Activated B cell treated with CpG ODN at 0.5 μM for 24 hours (primary cell): Measurements from ENCODE around the gene KCTD10. TPM values are rescaled to one million over a fixed set of nuclear protein-coding genes. Genes with fewer than 3 reads are reported as not detected.
A peak's percentile ranks its signal among the peaks of the same experiment; 100 is the strongest.

Source experiments
- ATAC-seq: fragments of 200-7000 bp; cut with Tn5 transposase; one replicate; pipeline ENCODE4 v1.10.0; 2021; ENCODE audit warnings: low read depth, mild to moderate bottlenecking, moderate library complexity
- CTCF ChIA-PET: fragments of 350-600 bp; sonication (Branson Sonifier 250); formaldehyde crosslinking; loops from one replicate; lab custom pipeline; 2021; ENCODE audit warnings: antibody characterized with exemption; lab: Charles Lee
- POLR2A ChIA-PET: fragments of 350-600 bp; sonication (Branson Sonifier 250); formaldehyde crosslinking; loops from one replicate; lab custom pipeline; 2021; ENCODE audit warnings: antibody characterized with exemption; lab: Charles Lee
- DNase-seq: peaks from one replicate; pipeline ENCODE4 v3.0.0; 2022
- H3K27ac Mint-ChIP-seq: one replicate; pipeline ENCODE4 v1.8.0; 2020; ENCODE audit warnings: mixed read lengths
- H3K27me3 Mint-ChIP-seq: one replicate; pipeline ENCODE4 v1.8.0; 2021; ENCODE audit warnings: mixed read lengths
- H3K36me3 Mint-ChIP-seq: one replicate; pipeline ENCODE4 v1.8.0; 2021; ENCODE audit warnings: low read depth, mixed read lengths
- H3K4me1 Mint-ChIP-seq: one replicate; pipeline ENCODE4 v1.8.0; 2021; ENCODE audit warnings: mixed read lengths
- H3K4me3 Mint-ChIP-seq: one replicate; pipeline ENCODE4 v1.8.0; 2020; ENCODE audit warnings: mild to moderate bottlenecking, mixed read lengths
- H3K9me3 Mint-ChIP-seq: one replicate; pipeline ENCODE4 v1.8.0; 2020; ENCODE audit warnings: mixed read lengths
- intact Hi-C: fragments of 100-400 bp; cut with micrococcal nuclease; formaldehyde crosslinking; loops from one replicate; pipeline ENCODE4 v1.15.1; 2024
- total RNA-seq: library from RNA; stranded (reverse); gene quantifications from 2 replicates; pipeline ENCODE4 v1.2.3, GENCODE V29; 2022
- TF ChIP-seq, protein P1 (sequence below): fragments of 200-600 bp; IDR thresholded peaks from one replicate; pipeline ENCODE4 v1.8.0; 2022; ENCODE audit warnings: antibody characterized with exemption, mild to moderate bottlenecking

KCTD10 gene
- total RNA-seq, 1 donor from 2014 or later, result 38.7 TPM

DNA sequence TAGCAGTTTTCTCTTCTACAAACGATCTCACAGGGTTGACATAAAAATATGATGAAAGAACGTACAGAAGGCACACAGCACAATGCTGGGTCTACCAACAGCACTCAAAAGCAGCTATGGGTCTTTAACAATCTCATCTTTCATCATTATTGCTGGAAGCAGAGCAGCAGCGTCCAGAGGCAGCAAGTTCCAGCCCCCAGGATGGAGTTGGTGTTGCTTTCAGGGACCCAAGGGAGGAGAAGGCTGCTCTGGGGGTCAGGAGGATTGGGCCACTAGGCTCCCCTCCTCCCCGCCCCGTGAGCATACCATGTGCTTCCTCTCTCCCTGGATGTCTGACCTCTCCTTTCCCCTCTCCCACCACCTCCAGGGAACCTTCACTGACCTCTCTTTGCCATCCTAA is 13.3 kb downstream of the KCTD10 start:
- no peak overlapping the region for H3K27ac Mint-ChIP-seq
- DNase-seq, result no peak
- H3K4me3 Mint-ChIP-seq, result no peak overlapping the region
- H3K36me3 Mint-ChIP-seq, result peaks cover 70% of the 10 kb centered on the region
- H3K9me3 Mint-ChIP-seq, result no peaks in the 10 kb centered on the region
- TF ChIP-seq, protein P1, sequence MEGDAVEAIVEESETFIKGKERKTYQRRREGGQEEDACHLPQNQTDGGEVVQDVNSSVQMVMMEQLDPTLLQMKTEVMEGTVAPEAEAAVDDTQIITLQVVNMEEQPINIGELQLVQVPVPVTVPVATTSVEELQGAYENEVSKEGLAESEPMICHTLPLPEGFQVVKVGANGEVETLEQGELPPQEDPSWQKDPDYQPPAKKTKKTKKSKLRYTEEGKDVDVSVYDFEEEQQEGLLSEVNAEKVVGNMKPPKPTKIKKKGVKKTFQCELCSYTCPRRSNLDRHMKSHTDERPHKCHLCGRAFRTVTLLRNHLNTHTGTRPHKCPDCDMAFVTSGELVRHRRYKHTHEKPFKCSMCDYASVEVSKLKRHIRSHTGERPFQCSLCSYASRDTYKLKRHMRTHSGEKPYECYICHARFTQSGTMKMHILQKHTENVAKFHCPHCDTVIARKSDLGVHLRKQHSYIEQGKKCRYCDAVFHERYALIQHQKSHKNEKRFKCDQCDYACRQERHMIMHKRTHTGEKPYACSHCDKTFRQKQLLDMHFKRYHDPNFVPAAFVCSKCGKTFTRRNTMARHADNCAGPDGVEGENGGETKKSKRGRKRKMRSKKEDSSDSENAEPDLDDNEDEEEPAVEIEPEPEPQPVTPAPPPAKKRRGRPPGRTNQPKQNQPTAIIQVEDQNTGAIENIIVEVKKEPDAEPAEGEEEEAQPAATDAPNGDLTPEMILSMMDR, result no peak
- ChIA-PET POLR2A (no interaction called here), CTCF (interaction anchor here (1.5 kb wide), 1 partner anchor 36 kb away, joined by 5 read pairs; no protein-coding TSS in a partner anchor)
- intact Hi-C loops, result loop anchor here (5.0 kb wide), 1 partner anchor 109 kb away; the partner anchor contains the start of genes MMAB and MVK
- H3K27me3 Mint-ChIP-seq, result no peaks in the 10 kb centered on the region
- H3K4me1 Mint-ChIP-seq, result peaks cover 11% of the 10 kb centered on the region
- ATAC-seq, result no peak

DNA sequence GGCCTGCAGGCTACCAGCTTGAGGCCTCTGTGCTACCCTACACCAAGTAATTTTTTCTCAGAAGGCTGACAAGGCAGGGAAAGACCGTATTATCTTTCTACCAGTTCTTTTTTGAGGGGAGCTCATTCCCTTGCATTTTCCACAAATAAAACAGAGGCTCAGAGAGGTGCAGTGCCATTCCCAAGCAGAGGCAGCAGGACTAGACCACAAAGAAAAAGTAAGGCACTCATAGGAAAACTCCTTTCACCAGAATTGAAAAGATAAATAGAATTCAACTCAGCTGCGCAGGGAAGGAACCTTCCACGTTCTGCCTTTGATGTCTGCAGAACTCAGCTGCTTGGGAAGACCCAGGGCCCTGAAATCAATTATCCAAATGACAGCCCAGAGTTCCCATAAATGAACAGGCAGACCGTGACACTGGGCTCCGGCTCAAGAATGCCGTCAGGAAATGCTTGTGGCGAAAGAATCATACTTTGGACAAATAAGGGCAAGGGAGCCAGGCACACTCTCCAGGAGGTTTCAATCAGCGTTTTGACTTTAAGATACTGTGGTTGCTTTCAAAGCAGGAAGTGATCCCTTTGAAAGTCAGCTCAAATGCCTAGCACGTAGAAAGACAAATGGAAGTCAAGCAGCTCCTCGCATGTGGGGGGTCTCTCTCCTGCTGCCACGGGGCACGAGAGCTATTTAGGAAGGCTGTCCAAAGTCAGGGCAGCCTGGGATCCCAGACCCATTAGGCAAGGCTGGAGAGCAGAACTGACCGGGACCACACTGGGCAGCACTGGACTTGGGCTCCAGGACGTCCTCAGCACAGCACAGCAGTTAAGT is 14.0 kb downstream of the KCTD10 start:
- H3K4me1 Mint-ChIP-seq, result peaks cover 11% of the 10 kb centered on the region
- no peak for DNase-seq
- ChIA-PET POLR2A (no interaction called here), CTCF (interaction anchor here (1.5 kb wide), 1 partner anchor 35 kb away, joined by 5 read pairs; no protein-coding TSS in a partner anchor)
- H3K27me3 Mint-ChIP-seq, result no peaks in the 10 kb centered on the region
- intact Hi-C loops, result loop anchor here (5.0 kb wide), 1 partner anchor 109 kb away; the partner anchor contains the start of genes MMAB and MVK
- no peak for ATAC-seq
- H3K9me3 Mint-ChIP-seq, result no peaks in the 10 kb centered on the region
- TF ChIP-seq, protein P1, result no peak
- H3K36me3 Mint-ChIP-seq, result peaks cover 68% of the 10 kb centered on the region
- no peak overlapping the region for H3K27ac Mint-ChIP-seq
- no peak overlapping the region for H3K4me3 Mint-ChIP-seq

DNA sequence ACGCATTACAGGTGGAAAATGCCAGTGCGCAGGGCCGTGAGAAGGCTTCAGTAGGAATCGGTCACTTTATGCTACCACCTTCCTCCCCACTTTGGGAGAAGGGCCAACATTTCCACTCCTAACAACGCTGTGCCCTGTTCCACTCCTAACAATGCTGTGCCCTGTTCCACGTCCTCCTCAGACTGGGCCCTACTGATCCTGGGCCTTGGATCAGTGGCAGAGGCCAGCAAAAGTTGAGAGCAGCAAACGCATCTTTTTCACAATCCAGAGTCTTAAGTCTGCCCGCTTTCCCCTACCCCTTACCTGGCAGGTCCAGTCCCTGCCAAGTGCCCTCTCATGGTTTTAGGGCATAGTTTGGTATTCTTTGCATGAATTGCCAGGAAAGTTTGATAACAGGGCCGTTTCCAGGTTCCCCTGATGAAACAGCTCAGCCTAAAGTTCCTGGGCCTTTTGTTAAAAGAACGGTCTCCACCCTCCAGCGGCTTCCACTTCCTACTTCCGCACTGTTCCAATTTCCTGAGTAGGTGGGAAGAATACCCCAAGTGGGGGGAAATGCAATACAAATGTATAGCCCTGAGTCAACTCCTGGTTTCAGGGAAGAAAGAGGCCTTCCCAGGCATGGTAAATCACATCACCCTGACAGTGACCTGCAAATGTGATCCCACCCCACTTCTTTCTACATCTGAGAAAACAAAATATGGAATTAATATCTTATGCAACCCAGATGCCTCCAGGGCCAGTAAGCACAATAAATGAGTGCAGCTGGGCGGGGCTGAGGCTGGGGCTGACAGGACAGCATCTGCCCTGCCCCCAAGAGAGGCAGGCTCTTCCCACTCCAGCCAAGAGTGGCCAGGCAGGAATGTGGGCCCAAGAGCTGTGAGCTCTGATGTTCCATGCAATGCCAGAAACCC is 15.0 kb downstream of the KCTD10 start:
- Mint-ChIP-seq H3K9me3 (no peaks in the 10 kb centered on the region), H3K36me3 (peaks cover 71% of the 10 kb centered on the region), H3K4me3 (no peak overlapping the region), H3K4me1 (peaks cover 11% of the 10 kb centered on the region), H3K27me3 (no peaks in the 10 kb centered on the region), H3K27ac (no peak overlapping the region)
- ChIA-PET POLR2A (no interaction called here), CTCF (interaction anchor here (1.5 kb wide), 1 partner anchor 34 kb away, joined by 5 read pairs; no protein-coding TSS in a partner anchor)
- ATAC-seq (no peak), DNase-seq (no peak)
- intact Hi-C loops, result loop anchor here (5.0 kb wide), 1 partner anchor 110 kb away; the partner anchor contains the start of genes MMAB and MVK
- TF ChIP-seq, protein P1, result no peak

DNA sequence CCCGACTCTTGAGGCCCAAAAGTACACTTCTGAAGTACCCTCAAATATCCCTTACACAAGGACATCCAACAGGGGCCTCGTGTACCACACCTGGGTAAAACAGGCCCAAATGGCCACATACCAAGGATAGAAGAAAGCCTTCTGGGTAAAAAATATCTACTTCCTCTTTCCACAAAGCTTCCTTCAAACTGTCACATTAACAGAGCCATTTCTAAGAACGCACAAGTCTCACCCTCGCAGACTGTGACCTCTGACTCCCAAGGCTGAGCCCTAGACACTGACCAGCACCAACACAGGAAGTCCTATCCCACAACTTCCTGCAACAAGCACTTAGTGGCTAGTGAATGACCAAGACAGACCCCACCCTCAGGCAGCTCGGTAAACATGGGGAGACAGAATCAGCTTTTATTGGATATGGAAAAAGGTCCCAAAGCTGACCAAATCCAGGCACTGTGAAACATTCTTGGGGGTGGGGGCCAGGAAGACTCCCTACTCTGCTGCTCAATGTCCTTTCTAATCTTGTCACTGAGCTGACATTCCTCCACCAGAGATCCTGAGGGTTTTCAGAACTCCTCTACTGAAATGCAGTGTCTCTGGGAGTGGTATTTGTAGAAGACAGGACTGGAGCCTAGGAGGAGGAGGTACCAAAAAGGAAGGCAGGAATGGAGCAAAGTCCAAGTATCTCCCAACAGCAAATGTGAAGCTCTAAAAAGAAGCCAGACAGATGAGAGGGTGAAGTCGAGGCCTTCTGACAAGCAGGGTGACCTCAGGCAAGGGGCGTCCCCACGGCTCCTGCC is 15.9 kb downstream of the KCTD10 start:
- Mint-ChIP-seq H3K36me3 (peaks cover 73% of the 10 kb centered on the region), H3K4me1 (peaks cover 9% of the 10 kb centered on the region), H3K27ac (peak overlapping the region; percentile 50), H3K27me3 (no peaks in the 10 kb centered on the region), H3K9me3 (no peaks in the 10 kb centered on the region), H3K4me3 (no peak overlapping the region)
- CTCF ChIA-PET, result no interaction called here
- TF ChIP-seq, protein P1, result no peak
- no peak for DNase-seq
- POLR2A ChIA-PET, result no interaction called here
- ATAC-seq, result peak; percentile 52
- intact Hi-C loops, result loop anchor here (5.0 kb wide), 1 partner anchor 111 kb away; the partner anchor contains the start of genes MMAB and MVK
